ENCODE measurements around the gene PNMA6F.

Gene PNMA6F

GRCh38 chrX:153321381-153322124 lies at the start of gene PNMA6F:
TSS of gene PNMA6F (minus strand) at chrX:153321767. CDS start at chrX:153320674, 1,093 bp downstream.
- H3K4me3 ChIP-seq (ENCODE audit: low read depth, low read length): no peak within 1 kb of the TSS
- TF ChIP-seq CTCF (IDR thresholded peaks at IDR 0.05; ENCODE audit: borderline replicate concordance, insufficient read depth, low read depth, low read length): no peak

GRCh38 chrX:153371256-153371655 lies 49.7 kb upstream of the PNMA6F start:
- TF ChIP-seq CTCF (IDR thresholded peaks at IDR 0.05; ENCODE audit: borderline replicate concordance, insufficient read depth, low read depth, low read length): no peak
- H3K4me3 ChIP-seq (ENCODE audit: low read depth, low read length): no peak overlapping the region

GRCh38 chrX:153370293-153371055 lies 48.9 kb upstream of the PNMA6F start:
- no peak overlapping the region for H3K4me3 ChIP-seq (ENCODE audit: low read depth, low read length)
- TF ChIP-seq CTCF (IDR thresholded peaks at IDR 0.05; ENCODE audit: borderline replicate concordance, insufficient read depth, low read depth, low read length): no peak

- TF ChIP-seq CTCF (IDR thresholded peaks at IDR 0.05; ENCODE audit: borderline replicate concordance, insufficient read depth, low read depth, low read length): no peak
- no peak overlapping the region for H3K4me3 ChIP-seq (ENCODE audit: low read depth, low read length)
Measured at GRCh38 chrX:153366878-153367538, 45.4 kb upstream of the PNMA6F start.

- TF ChIP-seq CTCF (IDR thresholded peaks at IDR 0.05; ENCODE audit: borderline replicate concordance, insufficient read depth, low read depth, low read length): no peak
- no peak overlapping the region for H3K4me3 ChIP-seq (ENCODE audit: low read depth, low read length)
Measured at GRCh38 chrX:153366119-153366518, 44.6 kb upstream of the PNMA6F start.

GRCh38 chrX:153365670-153366069 lies 44.1 kb upstream of the PNMA6F start:
- TF ChIP-seq CTCF (IDR thresholded peaks at IDR 0.05; ENCODE audit: borderline replicate concordance, insufficient read depth, low read depth, low read length): no peak
- no peak overlapping the region for H3K4me3 ChIP-seq (ENCODE audit: low read depth, low read length)
